Nucleus accumbens (tissue), 56 donors: ENCODE data around the gene SYCE1L.
"Not testable (repeated sequence)": the region's sequence is repeated elsewhere in the genome, so short reads cannot be mapped to it uniquely, and the experiment has no call there.

Experiments used
- DNase-seq, 56 donors: peaks; one replicate each; lab custom pipeline; 2025; lab: John Stamatoyannopoulos, UW

The SYCE1L gene

DNA sequence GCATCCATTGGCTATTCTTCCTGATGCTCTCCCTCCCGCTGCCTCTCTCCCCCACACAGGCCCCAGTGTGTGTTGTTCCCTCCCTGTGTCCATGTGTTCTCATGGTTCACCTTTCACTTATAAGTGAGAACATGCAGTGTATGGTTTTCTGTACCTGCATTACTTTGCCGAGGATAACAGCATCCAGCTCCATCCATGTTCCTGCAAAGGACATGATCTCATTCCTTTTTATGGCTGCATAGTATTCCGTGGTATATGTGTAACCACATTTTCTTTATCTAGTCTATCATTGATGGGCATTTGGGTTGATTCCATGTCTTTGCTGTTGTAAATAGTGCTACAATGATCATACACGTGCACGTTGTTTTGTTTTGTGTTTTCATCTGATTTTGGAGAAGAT is 43.3 kb downstream of the SYCE1L start:
- not testable (repeated sequence) for DNase-seq

DNA sequence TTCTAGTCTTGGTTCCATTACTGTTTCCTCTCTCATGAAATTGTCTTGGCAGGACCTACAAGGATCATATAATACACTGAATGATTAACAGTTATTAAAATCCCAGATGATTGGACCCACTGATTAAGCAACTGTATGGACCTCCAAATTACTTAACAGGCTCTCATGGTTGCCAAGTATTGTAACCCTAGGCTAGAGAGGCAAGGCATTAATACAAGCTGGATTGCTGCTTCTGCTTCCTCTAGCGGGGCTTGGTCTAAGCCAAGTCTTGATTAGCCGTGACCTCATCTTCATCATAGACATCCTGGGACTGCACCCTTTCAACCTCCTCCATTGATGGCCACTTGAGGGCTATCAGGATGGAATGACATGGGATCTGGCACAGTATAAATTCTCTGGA is 46.9 kb downstream of the SYCE1L start:
- DNase-seq, result no peak

DNA sequence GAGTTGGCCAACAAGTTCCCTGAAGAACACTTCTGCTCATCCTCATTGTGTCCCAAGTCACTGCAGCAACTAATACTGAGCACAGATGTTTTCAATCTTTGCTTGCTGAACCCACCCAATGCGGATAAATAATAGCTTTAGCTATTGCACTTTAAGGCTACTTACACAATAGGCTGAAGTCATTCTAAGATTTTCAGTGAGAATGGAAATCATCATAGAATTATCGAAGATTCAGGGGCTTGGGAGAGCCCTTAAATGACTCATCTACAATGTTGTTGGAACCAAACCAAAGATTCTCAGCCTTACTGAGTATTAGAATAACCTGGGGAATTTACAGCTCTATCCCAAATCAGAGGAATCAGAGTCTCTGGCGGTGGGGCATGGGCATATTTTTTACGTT is 51.2 kb downstream of the SYCE1L start:
- DNase-seq, result no peak
